Lung (tissue), 12 donors: Measurements from ENCODE around the gene ELOVL4. TPM values are rescaled to one million over a fixed set of nuclear protein-coding genes. Genes with fewer than 3 reads are reported as not detected.

Experiments
- ATAC-seq: fragments of 200-7000 bp; cut with Tn5 transposase; one replicate; pipeline ENCODE4 v1.9.1; 2020; ENCODE audit warnings: moderate number of reproducible peaks; ENCODE audit not compliant: insufficient read depth, low FRiP score
- DNase-seq, 3 donors: peaks; one replicate each; pipeline ENCODE4 v3.0.0-alpha.2; 2013 to 2017
- H3K27ac ChIP-seq, 2 donors: one replicate each; pipeline ENCODE4 v1.5.1; 2013; ENCODE audit warnings: mild to moderate bottlenecking in 2 of 2, moderate library complexity in 2 of 2, control low read depth in 1 of 2, inconsistent platforms in 1 of 2, low read depth in 1 of 2, low read length in 1 of 2
- H3K27me3 ChIP-seq, 3 donors: one replicate each; pipeline ENCODE4 v1.5.1; 2013; ENCODE audit warnings: low read length in 2 of 3; ENCODE audit not compliant: control insufficient read depth in 3 of 3, insufficient read depth in 3 of 3
- H3K36me3 ChIP-seq, 4 donors: one replicate each; pipeline ENCODE4 v1.5.1; 2013; ENCODE audit warnings: low read length in 4 of 4, mild to moderate bottlenecking in 1 of 4, moderate library complexity in 1 of 4; ENCODE audit not compliant: control insufficient read depth in 4 of 4, insufficient read depth in 4 of 4
- H3K4me1 ChIP-seq, 5 donors: one replicate each; pipeline ENCODE4 v1.5.1; 2013; ENCODE audit warnings: low read length in 5 of 5, mild to moderate bottlenecking in 2 of 5, moderate library complexity in 1 of 5; ENCODE audit not compliant: control insufficient read depth in 5 of 5, insufficient read depth in 5 of 5
- H3K4me3 ChIP-seq: one replicate; pipeline ENCODE4 v1.5.1; 2013; ENCODE audit warnings: mild to moderate bottlenecking, control low read depth, moderate library complexity
- H3K9ac ChIP-seq, 2 donors: one replicate each; pipeline ENCODE4 v1.5.1; 2013; ENCODE audit warnings: low read length in 2 of 2, control low read depth in 1 of 2; ENCODE audit not compliant: insufficient read depth in 1 of 2
- H3K9me3 ChIP-seq, 4 donors: one replicate each; pipeline ENCODE4 v1.5.1; 2013; ENCODE audit warnings: low read length in 3 of 4, mild to moderate bottlenecking in 1 of 4, moderate library complexity in 1 of 4; ENCODE audit not compliant: control insufficient read depth in 4 of 4, insufficient read depth in 3 of 4
- CTCF ChIP-seq: IDR thresholded peaks from 2 replicates; pipeline ENCODE4 v1.5.1; 2012; ENCODE audit warnings: mild to moderate bottlenecking; ENCODE audit errors: control extremely low read depth, extremely low read depth
- WGBS, 2 donors: extraction: QIAGEN DNeasy Blood & Tissue Kit; methylation state at CpG; one replicate each; pipeline ENCODE4 v1.1.7; 2013; 5-methylcytosine and 5-hydroxymethylcytosine counted together
- polyA plus RNA-seq, 2 donors: library from polyadenylated mRNA; stranded (reverse); fragments of 200-250 nt; gene quantifications; one replicate each; pipeline ENCODE4 v1.2.1, GENCODE V29; 2013
- total RNA-seq, 2 donors: library from RNA; depleted of rRNA in 1 of 2; stranded (reverse); fragments of >200 nt in 1 of 2; gene quantifications; one replicate each; pipeline ENCODE4 v1.2.1, GENCODE V29; 2014 to 2021
- donor health status: control.
- donor health status: control.
- donor health status: Bipolar disorder and iron deficiency.
- donor health status: healthy.
- donor health status: DM: yes; HTN: yes; CAD: no.

ELOVL4 gene
- total and polyA plus RNA-seq, 4 donors = 0.22 to 1.4 (median 0.26) TPM

GRCh38 chr6:79989641-79990040, 42.3 kb upstream of the ELOVL4 start:
- no peaks in the 10 kb centered on the region for H3K4me1 ChIP-seq
- no peak overlapping the region for H3K9ac ChIP-seq
- no peaks in the 10 kb centered on the region for H3K36me3 ChIP-seq
- H3K4me3 ChIP-seq = no peak overlapping the region
- WGBS, 2 donors = 93 to 98% methylated on average over 1 of the region's 1 CpG
- ATAC-seq (no peak), DNase-seq (no peak)
- H3K9me3 ChIP-seq = no peaks in the 10 kb centered on the region
- no peaks in the 10 kb centered on the region for H3K27me3 ChIP-seq
- no peak overlapping the region for H3K27ac ChIP-seq
- no peak for TF ChIP-seq CTCF

GRCh38 chr6:79985128-79985527, 37.8 kb upstream of the ELOVL4 start:
- Histone ChIP-seq H3K9me3 (no peaks in the 10 kb centered on the region), H3K4me3 (no peak overlapping the region), H3K27me3 (no peaks in the 10 kb centered on the region), H3K4me1 (no peaks in the 10 kb centered on the region), H3K27ac (no peak overlapping the region), H3K9ac (no peak overlapping the region), H3K36me3 (no peaks in the 10 kb centered on the region)
- no peak for TF ChIP-seq CTCF
- no peak for ATAC-seq
- no peak for DNase-seq

- no peaks in the 10 kb centered on the region for H3K27me3 ChIP-seq
- DNase-seq (peak in 1 of 3 donors; percentile 2), ATAC-seq (no peak)
- WGBS, 2 donors = 65 to 70% methylated on average over 2 of the region's 2 CpGs
- H3K9ac ChIP-seq = no peak overlapping the region
- TF ChIP-seq CTCF = no peak
- H3K27ac ChIP-seq = no peak overlapping the region
- no peaks in the 10 kb centered on the region for H3K9me3 ChIP-seq
- no peaks in the 10 kb centered on the region for H3K36me3 ChIP-seq
- no peak overlapping the region for H3K4me3 ChIP-seq
- no peaks in the 10 kb centered on the region for H3K4me1 ChIP-seq
Observed at GRCh38 chr6:79984261-79984660, 36.9 kb upstream of the ELOVL4 start.

- TF ChIP-seq CTCF = no peak
- DNase-seq (no peak), ATAC-seq (no peak)
- no peak overlapping the region for H3K4me3 ChIP-seq
- no peak overlapping the region for H3K27ac ChIP-seq
- H3K9me3 ChIP-seq = no peaks in the 10 kb centered on the region
- no peaks in the 10 kb centered on the region for H3K27me3 ChIP-seq
- WGBS, 2 donors = 93 to 98% methylated on average over 4 of the region's 4 CpGs
- H3K4me1 ChIP-seq = no peaks in the 10 kb centered on the region
- no peaks in the 10 kb centered on the region for H3K36me3 ChIP-seq
- no peak overlapping the region for H3K9ac ChIP-seq
Observed at GRCh38 chr6:79981652-79982051, 34.3 kb upstream of the ELOVL4 start.
